ENCODE measurements around the gene ZNF786. TPM values are rescaled to one million over a fixed set of nuclear protein-coding genes. Genes with fewer than 3 reads are reported as not detected.
"Not testable (repeated sequence)": the region's sequence is repeated elsewhere in the genome, so short reads cannot be mapped to it uniquely, and the experiment has no call there.

Gene ZNF786
- total RNA-seq, 2 experiments from 2014 or later = 2.7 to 3.5 TPM

- H3K27ac ChIP-seq (ENCODE audit: low read depth in 1 of 2, low read length in 2 of 2) = no peak overlapping the region
- H3K36me3 ChIP-seq (ENCODE audit: insufficient read depth, low read length) = no peaks in the 10 kb centered on the region
- no peaks in the 10 kb centered on the region for H3K27me3 ChIP-seq (ENCODE audit: control insufficient read depth in 1 of 2, insufficient read depth in 2 of 2, low read length in 2 of 2)
- ChIA-PET CTCF (interaction anchor here (0.7 kb wide), 1 partner anchor 34 kb away, joined by 3 read pairs; no protein-coding TSS in a partner anchor), POLR2A (no interaction called here)
- H3K4me1 ChIP-seq (ENCODE audit: insufficient read depth, low read length) = peaks cover 24% of the 10 kb centered on the region
- no peak for TF ChIP-seq CTCF (IDR thresholded peaks at IDR 0.05)
- Mint-ChIP-seq H3K36me3 (ENCODE audit: low read depth) (no peaks in the 10 kb centered on the region), H3K4me1 (ENCODE audit: low read depth) (peaks cover 30% of the 10 kb centered on the region), H3K27ac (no peak overlapping the region), H3K9me3 (no peaks in the 10 kb centered on the region), H3K4me3 (no peak overlapping the region), H3K27me3 (no peaks in the 10 kb centered on the region)
- intact Hi-C loops (cut with DNase I, micrococcal nuclease) = no loop called here
- no peak for DNase-seq
- no peak for ATAC-seq (ENCODE audit: poor library complexity)
- no peak overlapping the region for H3K4me3 ChIP-seq (ENCODE audit: low read length)
- peaks cover 0 to 2% of the 10 kb centered on the region in 2 experiments for H3K9me3 ChIP-seq (ENCODE audit: control insufficient read depth in 1 of 2, insufficient read depth in 1 of 2, low read length in 2 of 2)
Measured at GRCh38 chr7:149031353-149031910, 59.1 kb downstream of the ZNF786 start.

DNA sequence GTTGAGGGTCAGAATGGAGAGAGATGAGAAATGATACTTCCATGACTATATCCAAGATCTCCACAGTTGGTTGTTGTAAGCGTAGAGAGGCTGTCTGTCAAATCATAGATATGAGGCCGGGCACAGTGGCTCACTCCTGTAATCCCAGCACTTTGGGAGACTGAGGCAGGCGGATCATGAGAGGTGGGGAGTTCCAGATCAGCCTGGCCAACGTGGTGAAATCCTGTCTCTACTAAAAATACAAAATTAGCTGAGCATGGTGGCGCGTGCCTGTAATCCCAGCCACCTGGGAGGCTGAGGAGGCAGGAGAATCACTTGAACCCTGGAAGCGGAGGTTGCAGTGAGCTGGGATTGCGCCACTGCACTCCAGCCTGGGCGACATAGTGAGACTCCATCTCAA lies 60.1 kb downstream of the ZNF786 start:
- H3K27ac ChIP-seq (ENCODE audit: low read depth in 1 of 2, low read length in 2 of 2); DNase-seq; ATAC-seq (ENCODE audit: poor library complexity); H3K4me3 Mint-ChIP-seq; H3K9me3 Mint-ChIP-seq; POLR2A ChIA-PET; intact Hi-C loops (cut with DNase I, micrococcal nuclease); H3K27me3 ChIP-seq (ENCODE audit: control insufficient read depth in 1 of 2, insufficient read depth in 2 of 2, low read length in 2 of 2); H3K27me3 Mint-ChIP-seq; H3K4me3 ChIP-seq (ENCODE audit: low read length); H3K36me3 Mint-ChIP-seq (ENCODE audit: low read depth); H3K27ac Mint-ChIP-seq; H3K9me3 ChIP-seq (ENCODE audit: control insufficient read depth in 1 of 2, insufficient read depth in 1 of 2, low read length in 2 of 2); H3K36me3 ChIP-seq (ENCODE audit: insufficient read depth, low read length): not testable (repeated sequence)
- CTCF ChIA-PET = interaction anchor here (3.0 kb wide), 1 partner anchor 35 kb away, joined by 22 read pairs; no protein-coding TSS in a partner anchor
- peaks cover 40% of the 10 kb centered on the region for H3K4me1 Mint-ChIP-seq (ENCODE audit: low read depth)
- H3K4me1 ChIP-seq (ENCODE audit: insufficient read depth, low read length) = peaks cover 32% of the 10 kb centered on the region

GRCh38 chr7:149028346-149029109 lies 62.0 kb downstream of the ZNF786 start, which contains the start of gene PDIA4:
TSS of gene PDIA4 (minus strand) at chr7:149028505. CDS start at chr7:149028408, 97 bp downstream.
- peaks cover 54% of the 10 kb centered on the region for H3K4me1 Mint-ChIP-seq (ENCODE audit: low read depth)
- no peaks in the 10 kb centered on the region for H3K9me3 Mint-ChIP-seq
- CTCF ChIA-PET = interaction anchor here (0.6 to 3.0 kb wide), 9 partner anchors 21 to 154 kb away, joined by 3 to 22 read pairs (median 4); partner anchors contain the start of genes ZNF398 and ZNF425
- H3K27ac Mint-ChIP-seq = peak within 1 kb of the TSS; percentile 91
- Histone ChIP-seq H3K27me3 (ENCODE audit: control insufficient read depth in 1 of 2, insufficient read depth in 2 of 2, low read length in 2 of 2) (no peaks in the 10 kb centered on the region), H3K4me3 (ENCODE audit: low read length) (peak within 1 kb of the TSS; percentile 87), H3K4me1 (ENCODE audit: insufficient read depth, low read length) (peaks cover 40% of the 10 kb centered on the region), H3K9me3 (ENCODE audit: control insufficient read depth in 1 of 2, insufficient read depth in 1 of 2, low read length in 2 of 2) (no peaks in the 10 kb centered on the region), H3K27ac (ENCODE audit: low read depth in 1 of 2, low read length in 2 of 2) (peak within 1 kb of the TSS; percentile 70 to 71), H3K36me3 (ENCODE audit: insufficient read depth, low read length) (peaks cover 3% of the 10 kb centered on the region)
- H3K27me3 Mint-ChIP-seq = no peaks in the 10 kb centered on the region
- H3K36me3 Mint-ChIP-seq (ENCODE audit: low read depth) = peaks cover 11% of the 10 kb centered on the region
- peak within 1 kb of the TSS; percentile 90 for H3K4me3 Mint-ChIP-seq
- POLR2A ChIA-PET = interaction anchor here (0.7 to 4.6 kb wide), 15 partner anchors 17 to 330 kb away, joined by 3 to 32 read pairs (median 5); partner anchors contain the start of genes CUL1, ZNF282, ZNF398 and ZNF425
- no peak for TF ChIP-seq CTCF (IDR thresholded peaks at IDR 0.05)
- ATAC-seq (ENCODE audit: poor library complexity) (peak; percentile 88), DNase-seq (peak; percentile 96 to 100 (median 99))
- intact Hi-C loops (cut with DNase I, micrococcal nuclease) = loop anchor here (1.0 to 10.0 kb wide), 10 partner anchors 23 to 469 kb away; partner anchors contain the start of genes ZNF786 (in 2 of the 2), EZH2 (in 1 of the 2), ZNF398 (in 1 of the 2) and ZNF746 (in 1 of the 2)

Data from CD4-positive, alpha-beta T cell (primary cell).